NK-92 (cell line): Measurements from ENCODE around the gene EPS8L3.

Experiments
- DNase-seq: peaks from one replicate; lab custom pipeline; 2025; ENCODE audit not compliant: unreplicated experiment; lab: John Stamatoyannopoulos, UW

Gene EPS8L3

DNA sequence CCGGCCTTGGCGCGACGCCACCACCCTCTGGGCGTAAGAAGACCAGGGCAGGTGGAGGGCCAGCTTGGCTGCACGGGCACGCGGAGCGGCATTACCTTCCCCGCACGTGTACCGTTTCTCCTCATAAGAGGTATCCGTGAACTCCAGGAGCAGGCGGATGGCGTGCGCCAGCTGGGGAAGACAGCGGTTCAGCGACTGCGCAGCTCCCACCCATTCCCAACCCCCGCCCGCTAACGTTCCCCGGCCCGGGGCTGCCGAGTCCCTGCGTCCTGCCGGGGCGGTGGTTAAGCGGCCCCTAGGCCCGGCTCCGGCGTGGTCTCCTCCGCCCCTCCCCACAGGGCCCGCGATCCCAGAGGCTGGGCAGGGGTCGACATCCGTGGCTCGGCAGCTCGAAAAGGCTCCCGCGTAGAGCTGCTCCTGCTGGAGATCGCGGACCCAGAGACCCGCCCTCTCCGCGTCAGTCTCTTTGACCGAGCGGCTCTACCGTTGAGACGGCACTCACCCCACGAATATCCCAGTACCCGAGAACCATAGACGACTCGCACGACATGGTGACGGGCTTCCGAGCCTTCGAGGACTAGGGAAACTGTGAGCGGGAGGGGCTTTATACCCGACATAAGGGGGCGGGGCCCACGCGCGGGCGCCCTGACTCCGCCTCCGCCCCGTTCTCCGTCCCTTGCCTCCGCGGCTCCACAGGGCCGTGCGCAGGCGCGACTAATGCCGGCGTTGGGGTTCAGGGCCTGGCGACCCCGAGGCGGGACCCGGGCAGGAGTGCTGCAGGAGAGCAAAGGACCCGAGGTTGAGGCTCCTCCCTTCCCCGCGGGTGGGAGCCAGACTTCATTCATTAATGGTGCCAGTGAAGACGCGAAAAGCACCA, 23.7 kb downstream of the EPS8L3 start:
- DNase-seq, result no peak

DNA sequence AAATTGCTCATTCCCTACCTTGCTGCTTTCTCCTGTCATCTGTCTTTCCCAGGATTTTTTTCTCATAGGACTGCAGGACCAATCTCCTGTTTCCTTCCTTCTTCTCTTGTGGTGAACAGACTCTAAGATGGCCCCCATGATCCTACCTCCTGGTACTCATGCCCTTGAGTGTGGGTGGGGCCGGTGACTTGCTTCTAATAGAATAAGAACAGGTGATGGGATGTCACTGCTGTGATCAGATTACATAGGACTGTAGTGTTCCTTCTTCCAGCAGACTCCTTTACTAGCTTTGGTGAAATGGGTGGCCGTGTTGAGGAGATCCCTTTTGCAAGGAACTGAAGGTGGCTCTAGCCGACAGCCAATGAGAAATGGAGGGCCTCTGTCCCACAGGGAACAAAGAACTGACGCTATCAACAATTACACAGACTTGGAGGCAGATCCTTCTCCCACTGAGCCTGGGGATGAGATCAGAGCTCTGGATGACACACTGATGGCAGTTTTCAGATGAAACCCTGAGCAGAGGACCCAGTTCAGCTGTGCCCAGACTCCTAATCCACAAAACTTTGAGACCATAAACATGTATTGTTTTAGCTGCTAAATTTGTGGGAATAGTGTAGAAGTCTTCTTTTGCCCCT, 30.4 kb downstream of the EPS8L3 start:
- no peak for DNase-seq

- no peak for DNase-seq
These were observed 31.3 kb downstream of the EPS8L3 start for GRCh38 chr1:109732390-109732881.

DNA sequence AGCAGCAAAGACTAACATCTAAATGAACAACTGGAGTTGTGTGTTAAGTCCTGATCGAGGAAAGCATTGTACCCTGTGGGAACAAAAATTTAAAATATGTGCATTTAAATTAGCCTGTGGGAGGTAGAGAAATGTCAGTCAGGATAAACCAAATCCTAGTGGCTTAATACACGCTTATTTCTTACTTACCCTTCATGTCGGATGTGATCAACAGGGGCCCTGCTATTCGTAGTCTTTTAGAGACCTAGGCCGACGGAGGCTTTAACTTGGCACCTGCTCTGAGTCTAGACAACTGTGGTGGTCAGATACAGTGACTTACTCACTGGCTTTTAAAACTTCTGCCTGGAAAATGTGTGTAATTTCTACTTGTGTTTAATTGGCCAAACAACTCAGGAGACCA, 33.1 kb downstream of the EPS8L3 start:
- DNase-seq, result no peak

DNA sequence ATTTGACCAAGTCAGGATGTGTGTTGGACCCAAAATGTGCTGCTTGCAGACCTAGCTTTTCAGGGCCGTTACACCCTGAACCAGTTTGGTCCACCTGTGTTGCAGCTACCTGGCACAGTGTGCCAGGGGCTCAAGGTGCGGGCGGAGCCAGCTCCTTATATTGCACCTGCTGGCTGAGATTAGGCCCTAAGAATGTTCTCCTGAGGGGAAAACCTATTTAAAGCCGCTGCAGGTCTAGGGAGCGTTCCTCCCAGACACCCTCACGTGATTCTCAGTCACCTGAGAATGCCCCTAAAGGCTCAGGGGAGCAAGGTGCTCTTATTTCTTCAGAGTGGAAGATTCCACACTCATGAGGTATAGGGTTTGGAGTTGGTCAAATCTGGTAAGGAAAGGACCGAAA, 34.9 kb downstream of the EPS8L3 start:
- no peak for DNase-seq

DNA sequence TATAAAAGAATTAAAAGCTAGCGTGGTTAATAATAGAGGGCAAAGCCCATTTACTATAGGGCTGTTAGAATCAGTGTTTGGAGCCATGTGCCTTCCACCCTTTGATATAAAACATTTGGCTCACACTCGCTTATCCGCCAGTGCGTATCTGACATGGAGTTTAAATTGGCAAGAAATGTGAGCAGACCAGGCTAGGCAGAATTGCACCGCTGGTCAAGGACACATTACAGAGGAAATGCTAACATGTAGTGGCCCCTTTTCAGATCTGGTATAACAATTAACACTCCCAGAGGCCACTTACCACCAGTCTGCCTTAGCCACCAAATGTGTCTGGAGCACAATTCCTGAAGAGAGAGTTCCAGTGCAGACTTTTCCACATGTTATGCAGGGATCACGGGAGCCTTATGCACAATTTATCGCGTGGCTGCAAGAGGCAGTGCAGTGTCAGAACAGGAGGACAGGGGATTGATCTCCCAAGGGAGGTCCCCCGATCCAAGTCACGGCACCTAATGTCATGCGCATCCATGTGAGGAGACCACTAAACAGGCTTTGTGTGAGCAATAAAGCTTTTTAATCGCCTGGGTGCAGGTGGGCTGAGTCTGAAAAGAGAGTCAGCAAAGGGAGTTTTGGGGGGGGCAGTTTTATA, 36.9 kb downstream of the EPS8L3 start:
- no peak for DNase-seq

DNA sequence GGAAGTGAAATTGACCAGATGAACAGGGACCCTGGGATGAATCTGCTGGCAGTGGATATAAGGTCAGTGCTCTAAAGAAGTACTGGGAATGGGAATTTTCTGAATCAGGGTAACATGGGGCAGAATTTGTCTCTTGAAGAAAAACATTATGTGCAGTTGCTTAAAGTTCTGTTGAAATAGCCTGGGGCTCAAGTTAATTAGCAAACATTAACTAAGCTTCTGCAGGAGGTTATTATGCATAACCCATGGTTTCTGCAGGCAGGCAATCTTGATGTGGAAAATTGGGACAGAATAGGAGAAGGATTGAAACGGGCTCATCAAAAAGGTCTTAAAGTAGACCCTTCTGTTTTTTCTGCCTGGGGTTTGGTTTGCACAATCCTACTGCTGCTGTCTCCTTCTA, 37.7 kb downstream of the EPS8L3 start:
- no peak for DNase-seq

- no peak for DNase-seq
These were observed 38.2 kb downstream of the EPS8L3 start for GRCh38 chr1:109725510-109725909.

- DNase-seq, result no peak
These were observed 38.8 kb downstream of the EPS8L3 start for GRCh38 chr1:109724933-109725332.

DNA sequence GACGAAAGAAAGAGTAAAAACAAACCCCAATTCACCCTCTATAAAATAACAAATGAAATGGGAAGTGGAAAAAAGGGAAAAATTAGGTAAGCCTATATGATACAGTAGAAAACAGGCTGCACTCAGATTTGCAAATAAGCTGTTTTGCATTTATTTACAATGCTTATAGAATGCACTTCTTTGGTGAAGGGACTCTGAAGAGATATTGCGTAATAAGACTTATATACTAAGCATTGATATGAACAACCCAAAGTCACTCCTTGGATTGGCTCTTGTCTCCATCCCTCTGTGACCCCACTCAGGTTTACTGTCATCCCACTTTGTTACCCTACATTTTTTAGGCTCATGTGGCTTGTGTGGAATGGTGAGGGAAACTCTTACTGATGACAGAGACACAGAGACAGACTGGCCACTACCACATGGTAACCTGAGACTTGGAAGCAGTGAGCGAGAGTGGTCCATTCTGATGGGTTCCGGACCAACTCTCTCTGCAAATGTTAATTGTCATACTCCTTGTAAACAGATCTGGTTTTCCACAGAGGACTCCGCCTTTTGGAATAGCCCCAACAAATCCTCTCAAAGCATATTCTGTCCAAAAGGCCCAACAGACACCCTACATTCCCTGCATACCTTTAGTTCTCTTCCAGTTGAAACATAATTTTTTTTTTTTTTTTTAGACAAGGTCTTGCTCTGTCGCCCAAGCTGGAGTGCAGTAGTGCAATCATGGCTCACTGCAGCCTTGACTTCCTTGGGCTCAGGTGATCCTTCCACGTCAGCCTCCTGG, 40.6 kb downstream of the EPS8L3 start:
- DNase-seq, result no peak

- DNase-seq, result no peak
These were observed 41.8 kb downstream of the EPS8L3 start for GRCh38 chr1:109721971-109722370.

DNA sequence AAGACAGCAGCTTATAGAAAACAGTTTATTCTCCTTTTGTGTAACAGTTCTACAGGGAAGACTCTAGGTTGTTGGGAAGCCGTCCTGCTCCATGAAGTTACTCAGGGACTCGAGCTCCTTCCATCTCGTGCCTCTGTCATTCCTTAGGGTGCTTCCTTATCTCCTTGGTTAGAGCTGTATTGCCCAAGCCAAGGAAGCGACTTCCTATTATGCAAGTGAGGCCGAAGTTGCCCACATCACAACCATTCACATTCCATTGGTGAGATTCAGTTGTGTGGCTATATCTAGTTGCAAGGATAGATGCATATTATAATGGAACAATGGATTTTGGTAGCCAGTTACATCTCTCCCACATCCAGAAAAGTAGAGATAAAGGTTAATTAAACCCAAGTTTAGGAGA, 42.7 kb downstream of the EPS8L3 start:
- DNase-seq, result no peak

DNA sequence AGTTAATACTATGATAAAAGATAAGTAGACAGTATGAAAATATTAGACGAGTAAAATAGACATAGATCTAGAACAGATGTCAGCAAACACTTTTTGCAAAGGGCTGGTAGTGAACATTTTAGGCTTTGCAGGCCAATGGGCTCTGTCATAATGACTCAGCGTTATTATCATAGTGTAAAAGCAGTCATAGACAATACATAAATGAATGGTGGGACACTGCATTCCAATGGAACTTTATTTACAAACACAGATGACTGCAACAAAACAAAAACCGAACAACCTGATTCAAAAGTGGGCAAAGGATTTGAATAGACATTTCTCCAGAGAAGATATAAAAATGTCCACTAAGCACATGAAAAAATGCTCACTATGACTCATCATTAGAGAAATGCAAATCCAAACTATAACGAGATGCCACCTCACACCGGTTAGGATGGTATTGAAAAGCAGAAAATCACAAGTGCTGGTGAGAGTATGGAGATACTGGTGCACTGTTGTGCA, 44.3 kb downstream of the EPS8L3 start:
- no peak for DNase-seq

DNA sequence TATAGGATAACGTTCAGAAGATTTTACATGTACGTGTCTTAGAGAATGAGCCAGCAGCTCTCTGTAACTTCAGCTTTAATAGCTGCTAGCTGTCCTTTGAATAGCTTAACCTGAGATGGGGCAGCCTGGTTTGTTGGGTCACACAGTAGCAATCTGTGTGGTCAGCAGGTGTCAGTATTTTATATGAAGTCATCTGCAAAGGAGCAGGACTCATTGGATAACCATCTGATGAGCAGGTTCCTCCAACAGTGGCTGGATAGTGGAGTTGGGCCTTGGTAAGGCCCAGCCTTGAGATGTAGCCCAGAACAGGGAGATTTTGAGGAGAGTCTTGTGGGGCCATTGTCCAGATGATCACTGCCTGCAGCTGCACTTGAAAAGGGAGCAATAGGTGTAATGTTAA, 45.2 kb downstream of the EPS8L3 start:
- DNase-seq, result no peak

GRCh38 chr1:109717729-109718128, 46.0 kb downstream of the EPS8L3 start:
- no peak for DNase-seq

DNA sequence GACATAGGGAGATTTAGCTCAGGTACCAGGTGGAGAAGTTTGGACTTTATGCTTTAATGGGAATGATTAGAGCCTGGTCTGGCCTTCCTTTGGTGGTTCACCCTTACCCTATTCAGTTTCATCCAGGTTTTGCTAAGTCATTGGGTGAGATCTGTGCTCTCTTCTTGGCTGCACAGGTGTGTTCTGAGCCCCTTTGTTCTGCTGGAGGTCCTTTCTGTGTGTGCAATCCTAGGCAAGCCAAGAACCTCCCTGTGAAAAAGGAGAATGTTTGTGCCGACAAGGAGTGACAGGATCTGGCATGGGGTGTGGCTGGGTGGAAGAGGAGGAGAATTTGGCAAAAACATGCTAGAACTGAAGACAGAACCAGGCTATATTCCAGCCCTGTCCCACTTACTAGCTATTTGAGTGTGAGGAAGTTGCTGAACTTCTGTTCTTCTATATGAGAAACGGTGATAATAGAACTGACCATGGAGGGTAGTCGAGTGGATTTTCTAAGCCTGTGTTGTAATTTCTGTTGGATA, 47.1 kb downstream of the EPS8L3 start:
- no peak for DNase-seq

- DNase-seq, result no peak
These were observed 47.6 kb downstream of the EPS8L3 start for GRCh38 chr1:109716121-109716520.

DNA sequence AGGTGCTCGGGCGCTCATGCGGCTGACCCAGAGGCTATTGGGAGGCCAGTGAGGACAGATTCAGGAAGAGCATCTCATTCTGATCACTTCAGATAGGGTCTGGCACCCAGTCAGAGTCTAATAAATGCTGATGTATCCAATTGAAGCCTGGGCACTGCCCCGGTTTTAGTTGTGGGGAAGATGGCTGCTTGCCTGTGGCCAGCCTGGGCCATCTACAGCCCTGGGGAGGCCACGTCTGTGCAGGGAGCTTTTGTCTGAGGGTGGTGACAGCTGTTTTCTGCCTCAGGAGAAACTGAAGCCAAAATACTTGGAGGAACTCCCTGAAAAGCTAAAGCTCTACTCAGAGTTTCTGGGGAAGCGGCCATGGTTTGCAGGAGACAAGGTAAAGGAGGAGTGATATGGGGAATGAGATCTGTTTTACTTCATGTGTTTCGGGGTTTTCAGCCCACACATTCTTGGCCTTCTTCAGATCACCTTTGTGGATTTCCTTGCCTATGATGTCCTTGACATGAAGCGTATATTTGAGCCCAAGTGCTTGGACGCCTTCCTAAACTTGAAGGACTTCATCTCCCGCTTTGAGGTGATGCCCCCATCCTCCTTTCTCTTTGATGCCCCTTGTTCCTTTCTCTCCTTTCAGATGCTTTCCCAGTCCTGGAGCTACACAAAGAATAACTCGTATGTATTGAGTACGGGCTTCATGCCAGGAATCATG, 48.9 kb downstream of the EPS8L3 start:
- DNase-seq, result no peak

DNA sequence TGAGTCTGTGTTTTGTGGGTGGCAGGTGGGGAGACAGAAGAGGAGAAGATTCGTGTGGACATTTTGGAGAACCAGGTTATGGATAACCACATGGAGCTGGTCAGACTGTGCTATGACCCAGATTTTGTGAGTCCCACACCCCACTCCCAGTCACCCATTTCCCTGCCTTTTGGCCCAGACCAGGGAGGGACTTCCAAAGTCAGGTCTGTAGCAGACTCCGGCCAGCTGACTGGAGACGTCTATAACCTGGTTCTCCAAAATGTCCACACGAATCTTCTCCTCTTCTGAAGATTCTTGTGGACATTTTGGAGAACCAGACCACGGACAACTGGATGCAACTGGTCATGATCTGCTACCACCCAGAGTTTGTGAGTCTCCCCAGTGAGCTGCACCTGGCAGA, 50.1 kb downstream of the EPS8L3 start:
- DNase-seq, result no peak

- no peak for DNase-seq
These were observed 51.3 kb downstream of the EPS8L3 start for GRCh38 chr1:109712321-109712864.
